ENCODE measurements around the gene ARPC2. TPM values are rescaled to one million over a fixed set of nuclear protein-coding genes. Genes with fewer than 3 reads are reported as not detected.

The ARPC2 gene
- total and polyA plus RNA-seq, 8 donors, result 37.4 to 102 (median 55.8) TPM

- H3K4me3 ChIP-seq, result no peak overlapping the region
- H3K27ac ChIP-seq, result no peak overlapping the region
- no peaks in the 10 kb centered on the region for H3K36me3 ChIP-seq
- no peak for TF ChIP-seq CTCF (IDR thresholded peaks at IDR 0.05)
- no peaks in the 10 kb centered on the region for H3K9me3 ChIP-seq
- H3K4me1 ChIP-seq, result peaks cover 0 to 7% (median 0%) of the 10 kb centered on the region in 3 donors
- ATAC-seq, result no peak
- no peaks in the 10 kb centered on the region for H3K27me3 ChIP-seq
- 84 to 92% methylated on average over 1 of the region's 1 CpG for WGBS, 2 donors
- no peak for FAIRE-seq
- DNase-seq, result no peak
- intact Hi-C loops (cut with DNase I), result no loop called here
Observed at GRCh38 chr2:218214116-218214515, 2.9 kb upstream of the ARPC2 start.

GRCh38 chr2:218216336-218216673, 684 bp upstream of the ARPC2 start:
- Histone ChIP-seq H3K27ac (peak overlapping the region; percentile 79 to 94 (median 90)), H3K36me3 (no peaks in the 10 kb centered on the region), H3K4me1 (peaks cover 0 to 18% (median 0%) of the 10 kb centered on the region in 3 donors), H3K4me3 (peak overlapping the region; percentile 69 to 91 (median 82)), H3K27me3 (no peaks in the 10 kb centered on the region), H3K9me3 (no peaks in the 10 kb centered on the region)
- no peak for TF ChIP-seq CTCF (IDR thresholded peaks at IDR 0.05)
- intact Hi-C loops (cut with DNase I), result no loop called here
- ATAC-seq (peak in 3 of 4 donors; percentile 2 to 16 (median 3)), FAIRE-seq (no peak), DNase-seq (peak in 4 of 6 donors; percentile 17 to 58 (median 34))
- 39 to 41% methylated on average over 9 of the region's 9 CpGs for WGBS, 2 donors

- FAIRE-seq, result no peak
- peak; percentile 38 to 83 (median 56) for DNase-seq
- intact Hi-C loops (cut with DNase I), result no loop called here
- no peaks in the 10 kb centered on the region for H3K36me3 ChIP-seq
- peaks cover 0 to 29% (median 0%) of the 10 kb centered on the region in 3 donors for H3K4me1 ChIP-seq
- ATAC-seq, result peak; percentile 51 to 75 (median 64)
- no peak for TF ChIP-seq CTCF (IDR thresholded peaks at IDR 0.05)
- H3K4me3 ChIP-seq, result peak overlapping the region; percentile 69 to 91 (median 82)
- no peaks in the 10 kb centered on the region for H3K9me3 ChIP-seq
- no peaks in the 10 kb centered on the region for H3K27me3 ChIP-seq
- H3K27ac ChIP-seq, result peak overlapping the region; percentile 79 to 94 (median 90)
- 0% methylated on average over 46 to 47 of the region's 47 CpGs for WGBS, 2 donors
Observed at GRCh38 chr2:218217360-218218267, 625 bp downstream of the ARPC2 start.

- H3K4me1 ChIP-seq, result peaks cover 0 to 34% (median 0%) of the 10 kb centered on the region in 3 donors
- intact Hi-C loops (cut with DNase I), result no loop called here
- no peaks in the 10 kb centered on the region for H3K9me3 ChIP-seq
- DNase-seq, result no peak
- no peak for FAIRE-seq
- H3K36me3 ChIP-seq, result no peaks in the 10 kb centered on the region
- H3K27ac ChIP-seq, result peak overlapping the region in 2 of 4 donors; percentile 92 to 94
- peak overlapping the region; percentile 69 to 91 (median 82) for H3K4me3 ChIP-seq
- no peaks in the 10 kb centered on the region for H3K27me3 ChIP-seq
- TF ChIP-seq CTCF (IDR thresholded peaks at IDR 0.05), result no peak
- WGBS, 2 donors, result 27 to 29% methylated on average over 4 of the region's 4 CpGs
- ATAC-seq, result no peak
Observed at GRCh38 chr2:218218268-218219185, 1.5 kb downstream of the ARPC2 start.

All from pancreas (tissue), 10 donors.